ENCODE data around the gene TRANK1. TPM values are rescaled to one million over a fixed set of nuclear protein-coding genes. Genes with fewer than 3 reads are reported as not detected.

The TRANK1 gene
- total RNA-seq, result 2.9 and 11.9 TPM in 2 replicates

DNA sequence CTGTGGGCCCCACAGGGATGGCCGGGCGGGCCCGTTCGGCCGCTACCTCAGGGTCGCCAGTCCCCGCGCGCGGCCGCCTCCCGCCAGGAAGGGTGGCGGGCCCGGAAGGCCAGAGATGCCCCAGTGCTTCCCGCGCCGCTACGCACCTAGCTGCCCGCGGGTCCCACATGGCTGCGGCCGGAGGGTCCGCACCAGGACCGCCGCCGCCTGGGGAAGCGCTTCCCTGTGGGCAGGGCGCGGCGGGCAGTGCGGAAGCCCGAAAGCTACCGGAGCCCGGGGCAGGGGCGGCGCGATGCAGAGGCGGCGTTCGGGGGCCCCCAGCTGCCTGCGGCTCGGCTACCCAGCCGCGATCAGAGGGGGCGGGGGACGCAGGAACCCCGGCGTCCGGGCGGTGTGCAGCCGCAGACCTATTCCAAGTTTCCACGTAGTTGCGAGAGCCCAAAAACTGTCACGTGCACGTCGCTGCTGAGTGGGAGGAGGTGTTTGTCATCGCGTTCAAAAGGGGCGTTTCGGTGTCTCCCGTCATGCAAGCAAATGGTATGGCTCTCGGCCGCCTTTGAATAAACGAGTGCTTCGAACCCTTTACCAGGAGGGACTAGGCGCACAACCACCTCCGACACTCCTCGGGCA, at the start of gene TRANK1:
TRANK1 (minus strand) TSS at position 414 of the 630 bp plus-strand sequence; CDS start at position 169, 245 bp downstream.

DNA sequence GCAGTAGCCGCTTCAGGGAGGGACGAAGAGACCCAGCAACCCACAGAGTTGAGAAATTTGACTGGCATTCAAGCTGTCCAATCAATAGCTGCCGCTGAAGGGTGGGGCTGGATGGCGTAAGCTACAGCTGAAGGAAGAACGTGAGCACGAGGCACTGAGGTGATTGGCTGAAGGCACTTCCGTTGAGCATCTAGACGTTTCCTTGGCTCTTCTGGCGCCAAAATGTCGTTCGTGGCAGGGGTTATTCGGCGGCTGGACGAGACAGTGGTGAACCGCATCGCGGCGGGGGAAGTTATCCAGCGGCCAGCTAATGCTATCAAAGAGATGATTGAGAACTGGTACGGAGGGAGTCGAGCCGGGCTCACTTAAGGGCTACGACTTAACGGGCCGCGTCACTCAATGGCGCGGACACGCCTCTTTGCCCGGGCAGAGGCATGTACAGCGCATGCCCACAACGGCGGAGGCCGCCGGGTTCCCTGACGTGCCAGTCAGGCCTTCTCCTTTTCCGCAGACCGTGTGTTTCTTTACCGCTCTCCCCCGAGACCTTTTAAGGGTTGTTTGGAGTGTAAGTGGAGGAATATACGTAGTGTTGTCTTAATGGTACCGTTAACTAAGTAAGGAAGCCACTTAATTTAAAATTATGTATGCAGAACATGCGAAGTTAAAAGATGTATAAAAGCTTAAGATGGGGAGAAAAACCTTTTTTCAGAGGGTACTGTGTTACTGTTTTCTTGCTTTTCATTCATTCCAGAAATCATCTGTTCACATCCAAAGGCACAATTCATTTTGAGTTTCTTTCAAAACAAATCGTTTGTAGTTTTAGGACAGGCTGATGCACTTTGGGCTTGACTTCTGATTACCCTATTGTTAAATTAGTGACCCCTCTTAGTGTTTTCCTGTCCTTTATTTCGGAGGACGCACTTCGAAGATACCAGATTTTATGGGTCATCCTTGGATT, 48.8 kb upstream of the TRANK1 start, which contains the start of gene MLH1:
MLH1 (plus strand) TSS at position 193 of the 958 bp plus-strand sequence; CDS start at position 223, 30 bp downstream.

GRCh38 chr3:36992806-36993325, 48.0 kb upstream of the TRANK1 start, which contains the start of gene EPM2AIP1:
TSS of gene EPM2AIP1 (minus strand) at chr3:36993131. CDS start at chr3:36993077, 54 bp downstream.

Other genes starting within 250 kb of the TRANK1 start
- not detected in 2 replicates for gene DCLK3, start 180.5 kb downstream of the TRANK1 start, total RNA-seq
- gene EPM2AIP1, start 48.1 kb upstream of the TRANK1 start, total RNA-seq, result 9.6 and 11.4 TPM in 2 replicates
- gene MLH1, start 48.5 kb upstream of the TRANK1 start, total RNA-seq, result 33.5 and 34.0 TPM in 2 replicates
- gene LRRFIP2, start 229.5 kb upstream of the TRANK1 start, total RNA-seq, result 42.6 and 60.8 TPM in 2 replicates

All from epithelial cell of umbilical artery (primary cell).